Activated naive CD4-positive, alpha-beta T cell treated with anti-CD3 and anti-CD28 coated beads, Interleukin-2, amount 50 U/mL, for 24 hours (primary cell): ENCODE data around the gene LRRC30.
"Not testable (repeated sequence)": the region's sequence is repeated elsewhere in the genome, so short reads cannot be mapped to it uniquely, and the experiment has no call there.

ENCODE experiments used
- H3K27ac Mint-ChIP-seq: one replicate; pipeline ENCODE4 v1.8.0; 2021; ENCODE audit warnings: mild to moderate bottlenecking, mixed read lengths
- H3K27me3 Mint-ChIP-seq: one replicate; pipeline ENCODE4 v1.8.0; 2021; ENCODE audit warnings: mixed read lengths
- H3K36me3 Mint-ChIP-seq: one replicate; pipeline ENCODE4 v1.8.0; 2021; ENCODE audit warnings: mixed read lengths
- H3K4me1 Mint-ChIP-seq: one replicate; pipeline ENCODE4 v1.8.0; 2021; ENCODE audit warnings: mixed read lengths
- H3K4me3 Mint-ChIP-seq: one replicate; pipeline ENCODE4 v1.8.0; 2021; ENCODE audit warnings: mild to moderate bottlenecking, mixed read lengths
- H3K9me3 Mint-ChIP-seq: one replicate; pipeline ENCODE4 v1.8.0; 2021; ENCODE audit warnings: mixed read lengths

LRRC30 gene

DNA sequence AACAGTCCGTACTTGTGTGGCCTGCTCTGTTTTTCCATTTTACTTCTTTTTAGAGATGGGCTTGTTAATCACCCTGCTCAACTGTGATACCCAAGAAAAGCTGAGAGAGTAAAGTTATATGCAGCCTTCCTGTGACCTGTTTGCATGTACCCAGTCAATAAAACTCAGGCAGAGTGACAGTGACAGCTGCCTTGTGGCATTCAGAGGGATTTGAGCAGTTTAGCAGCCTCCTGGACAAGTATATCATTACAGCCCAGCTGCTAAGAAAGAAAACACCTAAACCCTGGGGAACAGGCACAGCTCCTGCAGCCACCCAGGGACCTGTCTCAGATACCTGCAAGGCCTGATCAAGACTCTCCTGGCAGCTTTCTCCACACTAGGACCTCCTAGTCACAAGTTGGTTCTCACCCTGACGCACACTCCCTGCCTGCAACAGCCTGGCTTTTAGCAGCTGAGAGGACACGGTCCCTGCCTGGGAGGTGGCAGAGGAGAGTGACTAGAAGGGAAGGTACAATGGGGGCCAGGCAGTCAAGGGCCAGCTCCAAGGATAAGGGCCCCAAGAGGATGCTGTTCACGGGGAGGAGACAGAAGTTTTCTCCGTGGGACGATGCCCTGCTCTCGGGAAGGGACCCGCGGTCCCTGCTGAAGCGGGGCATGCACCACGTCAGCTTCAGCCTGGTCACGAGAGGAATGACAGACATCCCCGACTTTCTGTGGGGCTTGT lies at the start of gene LRRC30:
LRRC30 (plus strand) TSS at position 464 of the 724 bp plus-strand sequence; CDS start at position 514, 50 bp downstream.
- Mint-ChIP-seq H3K27ac (no peak within 1 kb of the TSS), H3K4me1 (no peaks in the 10 kb centered on the region), H3K27me3 (peaks cover 2% of the 10 kb centered on the region), H3K9me3 (no peaks in the 10 kb centered on the region), H3K36me3 (no peaks in the 10 kb centered on the region), H3K4me3 (no peak within 1 kb of the TSS)

DNA sequence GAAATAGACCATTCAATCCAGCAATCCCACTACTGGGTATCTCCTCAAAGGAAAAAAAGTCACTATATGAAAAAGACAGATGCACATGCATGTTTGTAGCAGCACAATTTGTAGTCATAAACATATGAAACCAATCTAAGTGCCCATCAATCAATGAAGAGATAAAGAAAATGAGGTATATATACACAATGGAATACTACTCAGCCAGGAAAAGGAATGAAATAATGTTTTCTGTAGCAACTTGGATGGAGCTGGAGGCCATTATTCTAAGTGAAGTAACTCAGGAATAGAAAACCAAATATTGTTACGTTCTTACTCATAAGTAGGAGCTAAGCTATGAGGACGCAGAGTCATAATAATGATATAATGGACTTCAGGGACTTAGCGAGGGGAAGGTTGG lies 45.2 kb upstream of the LRRC30 start:
- Mint-ChIP-seq H3K36me3 (no peaks in the 10 kb centered on the region), H3K27ac (no peak overlapping the region), H3K4me1 (no peaks in the 10 kb centered on the region)

DNA sequence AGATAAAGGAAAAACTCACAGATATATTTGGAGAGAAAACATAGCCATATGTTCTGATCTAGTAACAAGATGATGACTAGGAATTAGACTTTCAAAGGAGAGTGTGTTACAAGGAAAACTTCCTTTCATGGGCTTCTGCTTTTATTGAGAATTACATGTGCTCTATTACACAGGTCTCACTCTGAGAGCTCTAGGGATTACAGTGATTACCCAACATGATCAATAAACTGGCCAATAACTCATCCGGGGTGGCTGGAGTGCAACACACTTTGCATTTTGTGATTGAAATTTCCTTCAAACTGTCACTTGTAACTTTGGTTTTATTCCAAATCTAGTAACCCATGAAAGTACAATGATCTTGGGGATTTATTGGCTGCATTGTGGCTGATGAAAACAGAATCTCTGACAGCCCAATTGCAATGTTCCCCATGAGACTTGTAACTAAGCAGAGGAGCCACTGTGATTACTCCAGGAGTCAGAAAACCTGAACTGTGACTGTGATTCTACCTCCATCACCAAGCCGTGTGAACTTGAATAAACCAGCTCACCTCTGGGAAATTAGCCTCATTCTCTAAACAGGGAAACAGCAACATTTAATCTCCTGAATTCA lies 40.2 kb upstream of the LRRC30 start:
- Mint-ChIP-seq H3K4me1 (no peaks in the 10 kb centered on the region), H3K27me3 (no peaks in the 10 kb centered on the region), H3K9me3 (peaks cover 5% of the 10 kb centered on the region), H3K27ac (no peak overlapping the region), H3K36me3 (no peaks in the 10 kb centered on the region), H3K4me3 (no peak overlapping the region)

More for the DNA sequence above, 45.2 kb upstream of the LRRC30 start:
- Mint-ChIP-seq H3K27me3 (no peaks in the 10 kb centered on the region), H3K4me3 (no peak overlapping the region), H3K9me3 (peaks cover 12% of the 10 kb centered on the region)

DNA sequence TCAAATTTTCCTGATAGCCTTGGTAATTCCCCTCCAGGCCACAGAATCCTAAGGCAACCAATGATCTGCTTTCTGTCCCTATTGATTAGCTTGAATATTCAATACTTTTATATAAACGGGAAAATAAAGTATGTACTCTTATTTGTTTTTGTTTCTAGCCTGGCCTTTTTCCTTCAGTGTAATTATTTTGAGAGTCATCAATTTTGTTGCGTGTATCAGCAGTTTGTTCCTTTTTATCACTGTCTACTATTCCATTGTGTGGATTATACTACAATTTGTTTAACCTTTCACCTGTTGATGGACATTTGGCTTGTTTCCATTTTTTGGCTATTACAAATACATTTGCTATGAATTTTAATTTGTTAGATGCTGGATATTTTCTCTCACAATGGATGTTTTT lies 39.2 kb upstream of the LRRC30 start:
- Mint-ChIP-seq H3K36me3 (no peaks in the 10 kb centered on the region), H3K4me1 (no peaks in the 10 kb centered on the region), H3K4me3 (no peak overlapping the region), H3K27ac (no peak overlapping the region), H3K9me3 (no peaks in the 10 kb centered on the region), H3K27me3 (no peaks in the 10 kb centered on the region)

DNA sequence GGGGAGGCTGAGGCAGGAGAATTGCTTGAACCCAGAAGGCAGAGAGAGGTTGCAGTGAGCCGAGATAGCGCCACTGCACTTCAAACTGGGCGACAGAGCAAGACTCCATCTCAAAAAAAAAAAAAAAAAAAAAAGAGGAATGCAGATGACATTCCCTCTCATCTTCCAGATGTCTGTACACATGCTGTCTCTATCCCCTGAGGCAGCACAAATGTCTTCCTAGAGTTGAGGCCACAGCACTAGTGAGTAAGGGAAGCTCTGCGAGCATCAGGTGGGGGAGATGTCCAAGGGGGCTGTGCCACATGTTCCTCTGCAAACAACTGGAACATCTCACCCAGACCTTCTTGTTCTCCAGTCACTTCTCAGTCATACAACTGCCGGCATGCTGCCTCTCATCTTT lies 35.6 kb upstream of the LRRC30 start:
- Mint-ChIP-seq H3K36me3 (no peaks in the 10 kb centered on the region), H3K4me3 (no peak overlapping the region), H3K27me3 (no peaks in the 10 kb centered on the region), H3K4me1 (no peaks in the 10 kb centered on the region), H3K9me3 (peaks cover 4% of the 10 kb centered on the region), H3K27ac (no peak overlapping the region)

DNA sequence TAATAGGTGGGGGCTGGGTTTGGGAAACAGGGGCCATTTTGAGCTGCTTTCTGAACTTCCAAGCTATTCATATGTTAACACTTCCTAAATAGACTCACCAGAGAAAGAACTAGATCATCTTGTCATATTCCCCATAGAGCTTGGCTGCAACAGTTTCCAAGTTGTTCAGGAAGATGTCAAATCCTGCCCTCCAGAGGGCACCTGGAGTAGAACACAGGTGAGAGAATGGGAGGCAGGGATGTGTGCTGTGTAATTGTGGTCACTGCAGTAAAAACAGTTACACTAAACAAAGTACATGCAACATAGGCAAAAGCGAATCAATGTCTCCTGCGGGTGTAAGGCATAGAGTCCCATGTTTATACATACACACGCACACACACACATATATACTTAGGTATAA lies 34.5 kb upstream of the LRRC30 start:
- Mint-ChIP-seq H3K27me3 (no peaks in the 10 kb centered on the region), H3K27ac (no peak overlapping the region), H3K36me3 (no peaks in the 10 kb centered on the region), H3K4me3 (no peak overlapping the region), H3K4me1 (no peaks in the 10 kb centered on the region), H3K9me3 (peaks cover 4% of the 10 kb centered on the region)

DNA sequence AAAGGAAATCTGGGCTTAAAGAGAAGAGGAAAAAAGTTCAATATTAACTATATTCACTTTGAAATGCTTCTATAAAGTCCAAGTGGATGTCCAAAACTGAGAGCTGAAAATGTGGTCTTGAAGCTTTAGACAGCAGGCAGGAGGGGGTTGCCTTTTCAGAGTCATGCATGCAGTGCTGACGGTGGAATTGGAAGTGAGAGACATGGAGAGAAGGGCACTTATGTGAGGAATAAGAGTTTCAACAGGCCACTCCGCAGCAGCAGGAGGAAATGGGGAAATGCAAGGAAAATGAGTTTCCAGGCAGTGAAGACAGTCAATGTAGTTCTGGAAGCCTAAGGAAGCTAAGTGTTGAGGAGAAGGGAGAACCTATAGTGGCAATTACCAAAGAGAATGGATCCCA lies 33.0 kb upstream of the LRRC30 start:
- Mint-ChIP-seq H3K36me3 (no peaks in the 10 kb centered on the region), H3K27ac (no peak overlapping the region), H3K9me3 (peaks cover 4% of the 10 kb centered on the region), H3K4me3 (no peak overlapping the region), H3K27me3 (no peaks in the 10 kb centered on the region), H3K4me1 (no peaks in the 10 kb centered on the region)

DNA sequence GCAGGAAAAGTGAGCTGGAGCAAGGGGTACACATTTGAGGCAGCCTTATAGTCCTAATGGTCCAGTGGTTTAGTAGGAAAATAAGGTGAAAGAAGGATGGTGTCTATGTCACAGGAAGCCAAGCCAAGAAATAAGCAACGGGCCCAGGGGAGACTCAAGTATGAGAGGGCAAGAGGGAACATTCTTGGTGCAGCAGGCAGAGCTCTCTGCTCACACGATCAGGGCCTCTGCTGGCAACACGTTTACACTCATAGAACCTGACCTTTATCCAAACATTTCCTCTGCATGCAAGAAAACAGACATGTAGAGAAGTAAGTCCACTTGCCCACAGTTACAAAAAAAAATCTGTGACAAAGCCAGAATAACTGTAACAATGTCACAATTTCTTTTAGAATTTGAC lies 32.6 kb upstream of the LRRC30 start:
- H3K9me3 Mint-ChIP-seq, result peaks cover 4% of the 10 kb centered on the region
- no peak overlapping the region for H3K4me3 Mint-ChIP-seq
- no peaks in the 10 kb centered on the region for H3K36me3 Mint-ChIP-seq
- H3K27ac Mint-ChIP-seq, result no peak overlapping the region
- H3K27me3 Mint-ChIP-seq, result no peaks in the 10 kb centered on the region
- H3K4me1 Mint-ChIP-seq, result no peaks in the 10 kb centered on the region

DNA sequence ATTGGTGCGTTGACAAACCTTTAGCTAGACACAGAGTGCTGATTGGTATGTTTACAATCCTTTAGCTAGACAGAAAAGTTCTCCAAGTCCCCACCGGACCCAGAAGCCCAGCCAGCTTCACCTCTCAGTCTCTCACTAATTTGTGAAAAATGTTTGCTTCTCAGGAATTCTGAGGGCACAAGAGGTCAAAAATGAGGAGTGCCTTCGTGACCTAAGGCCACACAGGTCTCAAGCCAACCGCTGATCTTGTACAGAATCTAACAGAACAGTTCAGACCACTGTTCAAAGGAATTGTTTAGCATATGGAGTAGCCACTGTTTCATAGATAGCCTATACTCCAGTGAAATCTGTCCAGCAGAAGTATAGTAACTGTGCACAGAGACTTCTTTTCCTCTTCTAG lies 29.8 kb upstream of the LRRC30 start:
- peaks cover 4% of the 10 kb centered on the region for H3K9me3 Mint-ChIP-seq
- H3K27ac Mint-ChIP-seq, result no peak overlapping the region
- no peaks in the 10 kb centered on the region for H3K27me3 Mint-ChIP-seq
- H3K36me3 Mint-ChIP-seq, result no peaks in the 10 kb centered on the region
- H3K4me1 Mint-ChIP-seq, result no peaks in the 10 kb centered on the region
- H3K4me3 Mint-ChIP-seq, result no peak overlapping the region

DNA sequence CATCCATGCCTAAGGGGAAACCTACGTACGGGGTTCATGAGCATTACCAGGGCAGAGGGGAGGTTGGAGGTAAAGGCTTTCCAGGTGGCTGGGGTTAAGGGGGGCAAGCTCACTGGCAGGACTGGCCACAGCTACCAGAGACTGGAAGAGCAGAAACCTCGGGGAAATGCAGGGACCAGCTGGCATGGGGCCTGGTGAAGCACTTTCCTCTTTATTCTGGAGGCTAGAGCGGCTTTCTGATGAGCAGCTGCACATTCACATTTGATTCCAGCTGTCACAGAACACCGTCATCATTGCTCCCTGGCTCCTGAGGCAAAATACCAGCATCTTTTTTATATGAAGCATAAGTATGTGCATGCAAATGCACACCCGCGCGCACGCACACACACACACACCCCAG lies 28.7 kb upstream of the LRRC30 start:
- Mint-ChIP-seq H3K4me1 (no peaks in the 10 kb centered on the region), H3K27me3 (no peaks in the 10 kb centered on the region), H3K36me3 (no peaks in the 10 kb centered on the region), H3K27ac (no peak overlapping the region), H3K4me3 (no peak overlapping the region), H3K9me3 (peaks cover under 1% of the 10 kb centered on the region)

DNA sequence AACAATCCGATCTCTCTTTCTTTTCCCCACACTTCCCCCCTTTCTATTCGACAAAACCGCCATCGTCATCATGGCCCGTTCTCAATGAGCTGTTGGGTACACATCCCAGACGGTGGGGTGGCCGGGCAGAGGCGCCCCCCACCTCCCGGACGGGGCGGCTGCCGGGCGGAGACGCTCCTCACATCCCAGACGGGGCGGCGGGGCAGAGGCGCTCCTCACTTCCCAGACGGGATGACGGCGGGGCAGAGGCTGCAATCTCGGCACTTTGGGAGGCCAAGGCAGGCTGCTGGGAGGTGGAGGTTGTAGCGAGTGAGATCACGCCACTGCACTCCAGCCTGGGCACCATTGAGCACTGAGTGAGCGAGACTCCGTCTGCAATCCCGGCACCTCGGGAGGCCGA lies 27.3 kb upstream of the LRRC30 start:
- not testable (repeated sequence) for H3K27me3 Mint-ChIP-seq, H3K9me3 Mint-ChIP-seq, H3K4me1 Mint-ChIP-seq, H3K27ac Mint-ChIP-seq, H3K4me3 Mint-ChIP-seq, H3K36me3 Mint-ChIP-seq

DNA sequence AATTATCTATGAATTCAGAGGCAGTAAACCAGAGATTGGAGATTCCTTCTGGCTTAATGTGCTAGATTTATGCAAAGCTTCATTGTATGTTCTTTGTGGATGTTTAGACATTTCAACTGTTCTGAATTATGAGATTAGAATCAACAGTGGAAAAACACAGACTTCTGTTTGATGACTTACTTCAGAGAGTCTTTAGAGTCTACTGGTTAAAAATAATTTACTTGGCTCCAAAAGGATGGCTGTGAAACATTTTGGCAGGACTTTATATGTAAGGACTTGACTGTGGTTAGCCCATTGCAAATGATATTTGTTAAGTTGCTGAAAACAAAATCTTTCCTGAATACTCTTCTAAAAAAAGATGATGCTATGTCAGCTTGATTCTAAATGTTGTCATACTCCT lies 25.5 kb upstream of the LRRC30 start:
- Mint-ChIP-seq H3K27ac (no peak overlapping the region), H3K4me3 (no peak overlapping the region), H3K9me3 (no peaks in the 10 kb centered on the region), H3K27me3 (no peaks in the 10 kb centered on the region), H3K4me1 (no peaks in the 10 kb centered on the region), H3K36me3 (no peaks in the 10 kb centered on the region)

DNA sequence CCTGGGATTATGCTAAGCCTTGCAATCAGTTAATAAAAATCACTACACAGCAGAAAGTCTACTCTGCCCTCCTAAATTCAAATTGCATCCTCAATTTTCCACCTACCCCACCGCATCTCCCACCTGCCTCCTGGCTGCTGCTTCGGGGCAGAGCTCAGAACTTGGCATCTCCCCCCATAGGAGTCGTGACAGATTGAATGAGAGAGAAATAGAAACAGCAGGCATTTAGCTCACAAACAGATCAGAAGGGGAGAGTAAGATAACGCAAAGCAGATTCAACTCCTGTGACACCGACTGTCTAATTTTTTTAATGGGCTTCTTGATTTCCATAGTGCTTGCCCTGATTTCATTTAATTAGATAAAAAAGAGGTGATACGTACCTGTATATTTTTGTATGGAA lies 24.7 kb upstream of the LRRC30 start:
- Mint-ChIP-seq H3K9me3 (no peaks in the 10 kb centered on the region), H3K27ac (no peak overlapping the region), H3K4me1 (no peaks in the 10 kb centered on the region), H3K36me3 (no peaks in the 10 kb centered on the region), H3K4me3 (no peak overlapping the region), H3K27me3 (no peaks in the 10 kb centered on the region)

DNA sequence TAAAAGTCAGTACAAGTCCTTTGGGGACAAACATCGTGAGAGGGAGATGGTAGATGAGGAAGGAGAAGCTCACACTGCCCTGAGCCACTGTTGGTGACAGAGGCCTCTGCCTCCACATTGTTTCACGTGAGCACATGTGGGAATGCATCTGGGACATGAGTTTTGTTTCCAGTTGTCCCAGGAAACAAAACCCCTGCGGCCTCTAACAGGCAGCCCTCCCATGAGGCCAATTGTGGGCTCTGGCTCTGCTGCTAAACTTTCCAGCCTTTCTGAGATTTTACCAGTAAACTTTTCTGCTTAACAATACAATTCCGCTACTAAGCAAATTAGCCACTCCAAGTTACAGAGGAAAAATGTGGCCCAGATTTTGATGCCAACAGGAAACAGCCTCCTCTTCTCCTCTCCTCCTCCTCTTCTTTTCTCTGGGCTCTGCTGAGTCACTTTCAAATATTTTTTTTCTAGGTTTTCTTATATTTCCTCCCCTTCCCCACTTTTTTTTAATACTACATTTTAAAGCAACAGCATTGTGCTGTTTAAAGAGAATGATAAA lies 23.4 kb upstream of the LRRC30 start:
- H3K36me3 Mint-ChIP-seq, result no peaks in the 10 kb centered on the region
- H3K4me3 Mint-ChIP-seq, result no peak overlapping the region
- H3K27me3 Mint-ChIP-seq, result no peaks in the 10 kb centered on the region
- H3K9me3 Mint-ChIP-seq, result no peaks in the 10 kb centered on the region
- no peak overlapping the region for H3K27ac Mint-ChIP-seq
- H3K4me1 Mint-ChIP-seq, result no peaks in the 10 kb centered on the region

DNA sequence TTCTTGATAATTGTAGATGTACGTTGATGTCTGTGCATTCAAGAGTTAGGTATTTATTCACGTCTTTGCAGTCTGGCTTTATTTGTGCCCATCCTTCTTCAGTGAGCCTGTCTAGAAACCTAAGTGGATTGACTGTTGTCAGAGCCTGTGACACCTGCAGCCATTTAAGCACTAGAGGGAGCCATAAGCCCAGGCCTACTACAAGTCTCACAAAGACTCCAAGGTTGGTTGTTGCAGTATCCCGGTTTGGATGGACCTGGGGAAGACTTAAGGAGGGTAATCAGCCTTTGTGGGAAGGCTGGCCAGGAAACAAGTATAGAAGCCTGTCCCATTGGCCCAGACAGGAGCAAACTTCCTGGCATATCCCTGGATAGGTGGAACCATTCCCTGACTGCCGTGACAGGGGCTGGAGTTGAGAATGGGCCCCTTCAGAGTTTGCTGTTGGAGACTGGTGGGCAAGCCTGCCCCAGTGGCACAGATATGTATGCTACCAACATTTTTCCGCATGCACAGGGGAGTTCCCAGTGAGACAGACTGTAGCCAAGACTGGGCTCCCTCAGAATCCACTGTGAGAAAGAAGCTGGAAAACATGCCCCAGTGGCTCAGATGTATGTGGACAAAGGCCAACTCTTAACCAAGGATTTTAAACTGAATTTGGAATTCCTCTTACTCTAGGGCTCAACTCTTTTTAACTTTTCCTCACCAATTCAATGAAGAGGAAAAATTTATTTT lies 9.3 kb upstream of the LRRC30 start:
- H3K4me3 Mint-ChIP-seq, result no peak overlapping the region
- no peaks in the 10 kb centered on the region for H3K27me3 Mint-ChIP-seq
- no peak overlapping the region for H3K27ac Mint-ChIP-seq
- no peaks in the 10 kb centered on the region for H3K36me3 Mint-ChIP-seq
- no peaks in the 10 kb centered on the region for H3K4me1 Mint-ChIP-seq
- H3K9me3 Mint-ChIP-seq, result no peaks in the 10 kb centered on the region

DNA sequence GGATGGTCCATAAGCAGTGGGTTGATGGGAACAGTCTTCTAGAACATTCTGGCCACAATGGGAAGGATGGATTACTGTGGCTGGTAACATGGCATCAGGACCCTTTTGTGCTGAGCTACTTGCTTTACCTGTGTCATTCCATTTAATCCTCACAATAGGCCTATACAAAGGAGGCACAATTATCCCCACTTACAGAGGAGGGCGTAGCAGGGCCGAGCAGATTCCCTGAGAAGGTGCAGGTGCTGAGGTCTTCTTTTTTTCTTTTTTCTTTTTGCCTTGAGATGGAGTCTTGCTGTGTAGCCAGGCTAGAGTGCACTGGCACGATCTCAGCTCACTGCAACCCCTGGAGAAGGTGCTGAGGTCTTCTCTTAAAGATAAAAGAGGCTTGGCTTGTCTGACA lies 6.7 kb upstream of the LRRC30 start:
- H3K4me1 Mint-ChIP-seq, result no peaks in the 10 kb centered on the region
- H3K4me3 Mint-ChIP-seq, result no peak overlapping the region
- no peak overlapping the region for H3K27ac Mint-ChIP-seq
- no peaks in the 10 kb centered on the region for H3K9me3 Mint-ChIP-seq
- H3K27me3 Mint-ChIP-seq, result no peaks in the 10 kb centered on the region
- H3K36me3 Mint-ChIP-seq, result no peaks in the 10 kb centered on the region
